ENCODE data around the gene IRF9. TPM values are rescaled to one million over a fixed set of nuclear protein-coding genes. Genes with fewer than 3 reads are reported as not detected.

Gene IRF9
- total and polyA plus RNA-seq, 7 donors: 46.2 to 115 (median 55.6) TPM

GRCh38 chr14:24144451-24144850, 16.6 kb upstream of the IRF9 start:
- H3K27me3 ChIP-seq: no peaks in the 10 kb centered on the region
- peaks cover 0 to 61% (median 46%) of the 10 kb centered on the region in 4 donors for H3K4me1 ChIP-seq
- TF ChIP-seq POLR2A (IDR thresholded peaks at IDR 0.05): no peak
- no peak for TF ChIP-seq CTCF (IDR thresholded peaks at IDR 0.05)
- no peak for TF ChIP-seq EP300 (IDR thresholded peaks at IDR 0.05)
- TF ChIP-seq POLR2AphosphoS5 (IDR thresholded peaks at IDR 0.05): no peak
- no peak overlapping the region for H3K27ac ChIP-seq
- H3K36me3 ChIP-seq: peaks cover 0 to 23% (median 6%) of the 10 kb centered on the region in 4 donors
- no peaks in the 10 kb centered on the region for H3K9me3 ChIP-seq
- WGBS, 2 donors: 91 to 98% methylated on average over 1 of the region's 1 CpG
- no peak for DNase-seq
- intact Hi-C loops (cut with DNase I): loop anchor here (5.0 to 10.0 kb wide), 3 partner anchors 223 to 840 kb away; partner anchors contain the start of genes BCL2L2, NFATC4 and PPP1R3E
- no peak overlapping the region for H3K4me3 ChIP-seq

GRCh38 chr14:24145219-24145618, 15.8 kb upstream of the IRF9 start:
- peak overlapping the region; percentile 92 to 96 (median 95) for H3K27ac ChIP-seq
- TF ChIP-seq POLR2AphosphoS5 (IDR thresholded peaks at IDR 0.05) (no peak), EP300 (IDR thresholded peaks at IDR 0.05) (no peak), POLR2A (IDR thresholded peaks at IDR 0.05) (no peak), CTCF (IDR thresholded peaks at IDR 0.05) (no peak)

GRCh38 chr14:24145690-24146452, 15.2 kb upstream of the IRF9 start:
- H3K36me3 ChIP-seq: peaks cover 4 to 34% (median 20%) of the 10 kb centered on the region in 4 donors
- H3K4me3 ChIP-seq: peak overlapping the region; percentile 58 to 98 (median 77)
- DNase-seq: no peak
- peaks cover 0 to 52% (median 37%) of the 10 kb centered on the region in 4 donors for H3K4me1 ChIP-seq
- H3K27me3 ChIP-seq: no peaks in the 10 kb centered on the region
- H3K27ac ChIP-seq: peak overlapping the region; percentile 92 to 96 (median 95)
- intact Hi-C loops (cut with DNase I): loop anchor here (2.0 to 10.0 kb wide), 4 partner anchors 15 to 841 kb away; partner anchors contain the start of genes BCL2L2, GMPR2, IRF9 and NEDD8
- WGBS, 2 donors: 3 to 13% methylated on average over 9 of the region's 9 CpGs
- no peaks in the 10 kb centered on the region for H3K9me3 ChIP-seq
- TF ChIP-seq EP300 (IDR thresholded peaks at IDR 0.05) (no peak), CTCF (IDR thresholded peaks at IDR 0.05) (no peak), POLR2AphosphoS5 (IDR thresholded peaks at IDR 0.05) (no peak), POLR2A (IDR thresholded peaks at IDR 0.05) (no peak)

More at GRCh38 chr14:24145219-24145618, 15.8 kb upstream of the IRF9 start:
- intact Hi-C loops (cut with DNase I): loop anchor here (5.0 to 10.0 kb wide), 3 partner anchors 87 to 840 kb away; partner anchors contain the start of genes BCL2L2, GMPR2, NEDD8 and PPP1R3E
- Histone ChIP-seq H3K9me3 (no peaks in the 10 kb centered on the region), H3K36me3 (peaks cover 3 to 28% (median 13%) of the 10 kb centered on the region in 4 donors), H3K4me1 (peaks cover 0 to 59% (median 42%) of the 10 kb centered on the region in 4 donors), H3K27me3 (no peaks in the 10 kb centered on the region), H3K4me3 (no peak overlapping the region)
- 88% methylated on average over 2 of the region's 2 CpGs for whole genome bisulfite sequencing, 2 donors
- no peak for DNase-seq

GRCh38 chr14:24146453-24146977, 14.6 kb upstream of the IRF9 start, which contains the start of gene PSME2:
Gene PSME2, minus strand, starts transcription at chr14:24146610. Its CDS starts 29 bp downstream, at chr14:24146581.
- Histone ChIP-seq H3K27me3 (no peaks in the 10 kb centered on the region), H3K4me3 (peak within 1 kb of the TSS; percentile 58 to 98 (median 77)), H3K27ac (peak within 1 kb of the TSS; percentile 92 to 96 (median 95)), H3K4me1 (peaks cover 0 to 49% (median 37%) of the 10 kb centered on the region in 4 donors), H3K9me3 (no peaks in the 10 kb centered on the region), H3K36me3 (peaks cover 11 to 41% (median 26%) of the 10 kb centered on the region in 4 donors)
- TF ChIP-seq POLR2A (IDR thresholded peaks at IDR 0.05) (peak in 1 of 2 donors; percentile 26), CTCF (IDR thresholded peaks at IDR 0.05) (no peak), EP300 (IDR thresholded peaks at IDR 0.05) (no peak), POLR2AphosphoS5 (IDR thresholded peaks at IDR 0.05) (peak; percentile 44 to 76 (median 48))
- intact Hi-C loops (cut with DNase I): loop anchor here (2.0 to 10.0 kb wide), 4 partner anchors 14 to 842 kb away; partner anchors contain the start of genes BCL2L2, GMPR2, IRF9 and NEDD8
- peak; percentile 98 for DNase-seq
- WGBS, 2 donors: 0% methylated on average over 25 of the region's 25 CpGs

All from sigmoid colon (tissue), 7 donors.